DOHH2 (cell line): ENCODE data around the gene MOK.

Experiments used
- EZH2phosphoT487 ChIP-seq: fragments of 200-600 bp; sonication (generic); IDR thresholded peaks from 2 replicates; pipeline ENCODE4 v1.6.1; 2017; ENCODE audit warnings: borderline replicate concordance, mild to moderate bottlenecking, antibody characterized with exemption, low read length, moderate library complexity, mixed read lengths
- TF ChIP-seq, protein P1 (sequence below): fragments of 200-600 bp; sonication (generic); IDR thresholded peaks from one replicate; pipeline ENCODE4 v1.5.1; 2014; ENCODE audit warnings: antibody characterized with exemption, mild to moderate bottlenecking, low read depth, low read length; ENCODE audit not compliant: poor library complexity, severe bottlenecking

- TF ChIP-seq, protein P1, sequence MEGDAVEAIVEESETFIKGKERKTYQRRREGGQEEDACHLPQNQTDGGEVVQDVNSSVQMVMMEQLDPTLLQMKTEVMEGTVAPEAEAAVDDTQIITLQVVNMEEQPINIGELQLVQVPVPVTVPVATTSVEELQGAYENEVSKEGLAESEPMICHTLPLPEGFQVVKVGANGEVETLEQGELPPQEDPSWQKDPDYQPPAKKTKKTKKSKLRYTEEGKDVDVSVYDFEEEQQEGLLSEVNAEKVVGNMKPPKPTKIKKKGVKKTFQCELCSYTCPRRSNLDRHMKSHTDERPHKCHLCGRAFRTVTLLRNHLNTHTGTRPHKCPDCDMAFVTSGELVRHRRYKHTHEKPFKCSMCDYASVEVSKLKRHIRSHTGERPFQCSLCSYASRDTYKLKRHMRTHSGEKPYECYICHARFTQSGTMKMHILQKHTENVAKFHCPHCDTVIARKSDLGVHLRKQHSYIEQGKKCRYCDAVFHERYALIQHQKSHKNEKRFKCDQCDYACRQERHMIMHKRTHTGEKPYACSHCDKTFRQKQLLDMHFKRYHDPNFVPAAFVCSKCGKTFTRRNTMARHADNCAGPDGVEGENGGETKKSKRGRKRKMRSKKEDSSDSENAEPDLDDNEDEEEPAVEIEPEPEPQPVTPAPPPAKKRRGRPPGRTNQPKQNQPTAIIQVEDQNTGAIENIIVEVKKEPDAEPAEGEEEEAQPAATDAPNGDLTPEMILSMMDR = peak; percentile 64
- no peak for TF ChIP-seq EZH2phosphoT487
Measured at GRCh38 chr14:102316743-102317563, 12.0 kb upstream of the MOK start.
